ENCODE data around the gene FOXA3. TPM values are rescaled to one million over a fixed set of nuclear protein-coding genes. Genes with fewer than 3 reads are reported as not detected.

FOXA3 gene
- total RNA-seq, 1 donor from 2014 or later, result not detected

DNA sequence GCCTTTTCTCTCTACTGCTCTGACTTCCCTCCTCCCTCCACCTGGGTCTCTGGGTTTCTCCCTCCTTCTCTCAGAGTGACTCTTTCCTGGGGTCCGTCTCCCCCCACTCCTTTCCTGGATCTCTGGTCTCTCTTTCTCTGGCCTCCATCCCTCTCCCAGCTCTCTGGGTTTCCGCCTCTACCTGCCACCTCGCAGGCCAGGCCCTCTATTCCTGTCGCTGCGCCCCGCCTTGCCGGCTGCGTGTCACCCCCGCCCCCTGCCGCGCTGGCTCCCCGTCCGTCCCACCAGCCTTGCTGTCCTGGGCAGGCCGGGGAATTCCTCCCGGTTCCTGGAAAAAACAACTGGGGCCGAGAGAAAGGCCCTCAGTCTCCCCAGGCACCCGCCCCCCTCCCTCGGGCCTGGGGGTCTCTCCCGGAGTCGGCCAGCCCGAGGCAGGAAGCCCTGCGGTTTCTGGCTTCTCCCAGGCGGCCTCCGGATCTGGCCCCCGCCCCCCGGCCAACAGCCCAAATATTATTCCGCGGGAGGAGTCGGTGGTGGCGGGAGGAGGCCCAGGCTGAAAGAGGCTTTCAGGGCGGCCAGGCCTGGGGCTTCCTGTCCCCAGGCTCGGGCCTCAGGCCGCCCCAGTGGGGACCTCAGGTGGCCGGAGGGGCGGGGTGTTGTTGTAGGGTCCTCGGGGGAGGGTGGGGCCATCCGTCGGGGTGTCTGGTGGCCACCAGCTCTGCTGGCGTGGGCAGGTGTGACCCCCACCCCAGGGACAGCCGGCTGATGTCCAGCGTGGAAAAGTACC is 12.5 kb downstream of the FOXA3 start:
- intact Hi-C loops (cut with micrococcal nuclease), result no loop called here
- TF ChIP-seq, protein P1, sequence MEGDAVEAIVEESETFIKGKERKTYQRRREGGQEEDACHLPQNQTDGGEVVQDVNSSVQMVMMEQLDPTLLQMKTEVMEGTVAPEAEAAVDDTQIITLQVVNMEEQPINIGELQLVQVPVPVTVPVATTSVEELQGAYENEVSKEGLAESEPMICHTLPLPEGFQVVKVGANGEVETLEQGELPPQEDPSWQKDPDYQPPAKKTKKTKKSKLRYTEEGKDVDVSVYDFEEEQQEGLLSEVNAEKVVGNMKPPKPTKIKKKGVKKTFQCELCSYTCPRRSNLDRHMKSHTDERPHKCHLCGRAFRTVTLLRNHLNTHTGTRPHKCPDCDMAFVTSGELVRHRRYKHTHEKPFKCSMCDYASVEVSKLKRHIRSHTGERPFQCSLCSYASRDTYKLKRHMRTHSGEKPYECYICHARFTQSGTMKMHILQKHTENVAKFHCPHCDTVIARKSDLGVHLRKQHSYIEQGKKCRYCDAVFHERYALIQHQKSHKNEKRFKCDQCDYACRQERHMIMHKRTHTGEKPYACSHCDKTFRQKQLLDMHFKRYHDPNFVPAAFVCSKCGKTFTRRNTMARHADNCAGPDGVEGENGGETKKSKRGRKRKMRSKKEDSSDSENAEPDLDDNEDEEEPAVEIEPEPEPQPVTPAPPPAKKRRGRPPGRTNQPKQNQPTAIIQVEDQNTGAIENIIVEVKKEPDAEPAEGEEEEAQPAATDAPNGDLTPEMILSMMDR (IDR thresholded peaks at IDR 0.05; ENCODE audit: borderline replicate concordance), result no peak
- Histone ChIP-seq H3K27ac (replicated peaks) (peak overlapping the region; percentile 70), H3K36me3 (no peaks in the 10 kb centered on the region), H3K4me1 (peaks cover 14% of the 10 kb centered on the region), H3K27me3 (ENCODE audit: low read depth) (peaks cover 17% of the 10 kb centered on the region), H3K4me3 (peak overlapping the region; percentile 48), H3K9me3 (replicated peaks) (no peaks in the 10 kb centered on the region)
- peak; percentile 41 for DNase-seq

DNA sequence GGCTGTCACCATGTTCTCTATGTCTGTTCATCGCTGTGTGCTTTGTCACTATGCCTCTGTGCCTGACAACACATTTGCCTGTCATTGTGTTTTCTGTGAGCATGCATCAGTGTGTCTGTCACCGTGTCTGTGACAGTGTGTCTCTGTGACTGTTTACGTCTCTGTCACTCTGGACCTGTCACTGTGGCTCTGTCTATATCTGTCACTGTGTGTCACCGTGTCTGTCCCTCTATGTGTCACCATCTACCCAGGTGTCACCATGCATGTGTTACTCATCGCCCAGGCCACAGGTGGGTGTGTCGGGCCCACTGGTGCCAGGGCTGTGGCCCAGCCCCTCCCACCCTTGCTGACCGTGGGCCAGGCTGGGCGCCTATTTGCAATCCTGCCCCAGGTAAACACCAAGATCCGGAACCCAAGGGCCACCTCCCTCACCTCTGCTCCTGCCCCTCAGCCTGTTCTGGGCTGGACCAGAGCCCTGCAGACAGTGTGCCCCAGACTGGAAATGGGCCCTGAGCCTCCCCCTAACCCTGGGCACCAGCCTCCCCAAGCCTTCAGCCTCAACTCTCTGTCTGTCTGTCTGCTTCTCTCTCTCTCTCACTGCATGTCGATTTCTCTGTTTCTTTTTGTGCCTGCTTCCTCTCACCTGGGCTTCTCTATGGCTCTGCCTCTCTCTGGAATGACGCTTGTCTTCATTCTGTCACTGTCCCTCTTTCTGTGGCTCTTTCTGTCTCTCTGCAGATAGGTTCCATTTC is 14.1 kb downstream of the FOXA3 start:
- intact Hi-C loops (cut with micrococcal nuclease), result no loop called here
- TF ChIP-seq, protein P1 (IDR thresholded peaks at IDR 0.05; ENCODE audit: borderline replicate concordance), result no peak
- Histone ChIP-seq H3K27me3 (ENCODE audit: low read depth) (peaks cover 17% of the 10 kb centered on the region), H3K4me3 (no peak overlapping the region), H3K4me1 (peaks cover 26% of the 10 kb centered on the region), H3K9me3 (replicated peaks) (no peaks in the 10 kb centered on the region), H3K27ac (replicated peaks) (no peak overlapping the region), H3K36me3 (no peaks in the 10 kb centered on the region)
- DNase-seq, result no peak

DNA sequence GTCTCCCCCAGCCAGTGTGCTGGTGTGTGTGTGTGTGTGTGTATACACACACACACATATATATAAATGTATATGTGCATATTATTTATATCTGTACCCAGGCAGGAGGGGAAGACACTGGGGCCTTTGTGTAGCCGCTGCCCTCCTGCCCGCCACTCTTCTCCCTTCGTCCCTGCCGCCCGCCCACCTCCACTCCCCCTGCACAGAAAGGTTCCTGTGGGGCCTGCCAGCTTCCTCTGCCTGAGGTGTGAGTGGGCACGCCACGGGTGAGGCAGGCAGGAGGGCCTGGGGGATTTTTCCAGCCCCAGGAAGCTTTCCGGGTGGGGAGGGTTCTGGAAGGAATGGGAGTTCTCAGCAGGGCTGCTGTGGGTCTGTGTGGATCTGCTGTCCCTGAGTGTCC is 14.9 kb downstream of the FOXA3 start:
- peaks cover 17% of the 10 kb centered on the region for H3K27me3 ChIP-seq (ENCODE audit: low read depth)
- H3K36me3 ChIP-seq, result peaks cover 3% of the 10 kb centered on the region
- H3K4me1 ChIP-seq, result peaks cover 34% of the 10 kb centered on the region
- no peaks in the 10 kb centered on the region for H3K9me3 ChIP-seq (replicated peaks)
- TF ChIP-seq, protein P1 (IDR thresholded peaks at IDR 0.05; ENCODE audit: borderline replicate concordance), result no peak
- no peak overlapping the region for H3K4me3 ChIP-seq
- DNase-seq, result no peak
- intact Hi-C loops (cut with micrococcal nuclease), result no loop called here
- no peak overlapping the region for H3K27ac ChIP-seq (replicated peaks)

DNA sequence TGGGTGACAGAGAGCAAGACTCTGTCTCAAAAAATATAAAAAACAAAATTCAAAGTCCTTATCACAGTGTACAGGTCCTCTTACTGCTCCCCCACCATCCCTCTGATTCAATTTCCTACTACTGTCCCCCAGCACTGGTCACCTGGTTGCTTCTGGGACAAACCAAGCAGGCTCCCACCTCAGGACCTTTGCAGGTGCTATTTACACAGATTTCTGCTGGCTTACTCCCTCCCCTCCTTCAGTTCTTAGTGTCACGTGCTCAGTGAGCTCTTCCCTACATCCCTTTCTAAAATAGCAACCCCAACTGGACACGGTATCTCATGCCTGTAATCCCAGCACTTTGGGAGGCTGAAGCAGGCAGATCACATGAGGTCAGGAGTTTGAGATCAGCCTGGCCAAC is 15.8 kb downstream of the FOXA3 start:
- Histone ChIP-seq H3K27ac (replicated peaks) (no peak overlapping the region), H3K4me1 (peaks cover 43% of the 10 kb centered on the region), H3K27me3 (ENCODE audit: low read depth) (peaks cover 17% of the 10 kb centered on the region), H3K9me3 (replicated peaks) (no peaks in the 10 kb centered on the region), H3K4me3 (no peak overlapping the region), H3K36me3 (peaks cover 10% of the 10 kb centered on the region)
- intact Hi-C loops (cut with micrococcal nuclease), result no loop called here
- TF ChIP-seq, protein P1 (IDR thresholded peaks at IDR 0.05; ENCODE audit: borderline replicate concordance), result no peak
- DNase-seq, result no peak

DNA sequence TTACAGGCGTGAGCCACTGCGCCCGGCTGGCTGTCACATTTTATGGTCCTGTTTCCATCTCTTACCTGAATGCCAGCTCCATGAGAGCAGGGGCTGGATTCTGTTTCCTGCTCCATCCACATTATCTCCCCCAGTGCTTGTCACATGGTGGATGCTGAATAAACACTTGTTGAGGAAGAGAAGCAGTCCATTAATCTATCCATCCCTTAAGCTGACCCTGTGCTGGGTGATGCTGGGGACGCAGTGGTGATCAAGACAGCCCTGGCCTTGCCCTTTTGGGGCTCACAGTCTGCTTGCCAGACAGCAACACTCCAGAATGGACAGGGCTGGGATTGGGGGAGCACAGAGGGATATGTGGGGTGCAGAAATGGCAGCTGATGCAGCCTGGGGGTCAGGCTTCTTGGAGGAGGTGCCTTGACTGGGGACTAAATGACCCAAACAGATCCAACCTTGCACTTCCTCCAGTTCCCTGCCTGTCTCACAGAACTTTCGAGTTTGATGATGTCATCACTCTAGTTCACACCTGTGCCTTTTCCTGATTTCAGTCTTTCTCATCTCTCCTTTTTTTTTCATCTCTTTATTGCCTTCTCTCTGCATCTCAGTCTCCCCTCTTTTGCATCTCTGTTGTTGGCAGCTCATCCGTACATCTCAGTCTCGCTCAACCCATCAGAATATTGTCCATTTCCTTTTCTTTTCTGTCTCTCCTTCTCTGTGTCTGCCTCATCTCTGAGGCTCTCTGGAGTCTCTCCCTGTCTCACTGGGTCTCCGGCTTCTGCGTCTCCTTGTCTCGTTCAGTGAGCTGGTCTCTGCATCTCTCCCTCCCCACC is 17.2 kb downstream of the FOXA3 start:
- Histone ChIP-seq H3K27ac (replicated peaks) (no peak overlapping the region), H3K27me3 (ENCODE audit: low read depth) (peaks cover 13% of the 10 kb centered on the region), H3K9me3 (replicated peaks) (no peaks in the 10 kb centered on the region), H3K4me3 (no peak overlapping the region), H3K36me3 (peaks cover 10% of the 10 kb centered on the region), H3K4me1 (peaks cover 53% of the 10 kb centered on the region)
- TF ChIP-seq, protein P1 (IDR thresholded peaks at IDR 0.05; ENCODE audit: borderline replicate concordance), result no peak
- intact Hi-C loops (cut with micrococcal nuclease), result no loop called here
- DNase-seq, result no peak

Data from left ventricle myocardium inferior (tissue), 1 donor.